Karpas-422 (cell line): Measurements from ENCODE around the gene SYNJ1. TPM values are rescaled to one million over a fixed set of nuclear protein-coding genes. Genes with fewer than 3 reads are reported as not detected.
A peak's percentile ranks its signal among the peaks of the same experiment; 100 is the strongest.

ENCODE experiments used
- DNase-seq: peaks from one replicate; pipeline ENCODE4 v3.0.0-alpha.2; 2015
- H2AFZ ChIP-seq: fragments of 200-600 bp; sonication (generic); 2 replicates; pipeline ENCODE4 v1.6.1; 2014; ENCODE audit warnings: antibody characterized with exemption, low read length, mixed read lengths
- H3K27ac ChIP-seq: fragments of 200-600 bp; sonication (generic); 2 replicates; pipeline ENCODE4 v1.5.1; 2014; ENCODE audit warnings: mild to moderate bottlenecking, low read length, moderate library complexity
- H3K27me3 ChIP-seq: fragments of 200-600 bp; sonication (generic); 2 replicates; pipeline ENCODE4 v1.6.1; 2014; ENCODE audit warnings: low read length, mixed read lengths
- H3K36me3 ChIP-seq: fragments of 200-600 bp; sonication (generic); 2 replicates; pipeline ENCODE4 v1.6.1; 2014; ENCODE audit warnings: low read length, mixed read lengths; ENCODE audit not compliant: insufficient read depth
- H3K4me1 ChIP-seq: fragments of 200-600 bp; sonication (generic); 2 replicates; pipeline ENCODE4 v1.6.1; 2014; ENCODE audit warnings: mild to moderate bottlenecking, low read length, mixed read lengths
- H3K4me2 ChIP-seq: fragments of 200-600 bp; sonication (generic); 2 replicates; pipeline ENCODE4 v1.6.1; 2014; ENCODE audit warnings: low read length, low read depth, mild to moderate bottlenecking; ENCODE audit not compliant: poor library complexity, severe bottlenecking
- H3K4me3 ChIP-seq: fragments of 200-600 bp; sonication (generic); 2 replicates; pipeline ENCODE4 v1.5.1; 2014; ENCODE audit warnings: mild to moderate bottlenecking, antibody characterized with exemption, low read length, mixed read lengths
- H3K79me2 ChIP-seq: fragments of 200-600 bp; sonication (generic); 2 replicates; pipeline ENCODE4 v1.6.1; 2014; ENCODE audit warnings: mild to moderate bottlenecking, low read length, mixed read lengths
- H3K9ac ChIP-seq: fragments of 200-600 bp; sonication (generic); 2 replicates; pipeline ENCODE4 v1.6.0; 2014; ENCODE audit warnings: low read length
- H3K9me2 ChIP-seq: fragments of 200-600 bp; sonication (generic), shearing (Covaris generic); replicated peaks from 2 replicates; pipeline ENCODE4 v1.6.0; 2014; ENCODE audit warnings: mild to moderate bottlenecking, low read length, moderate library complexity; ENCODE audit not compliant: insufficient read depth
- H3K9me3 ChIP-seq: fragments of 300-700, 200-600 bp; sonication (generic); 2 replicates; pipeline ENCODE4 v1.6.1; 2014; ENCODE audit warnings: low read length, mixed read lengths
- H4K20me1 ChIP-seq: fragments of 200-600 bp; sonication (generic); 2 replicates; pipeline ENCODE4 v1.6.1; 2014; ENCODE audit warnings: mild to moderate bottlenecking, antibody characterized with exemption, low read length, low read depth; ENCODE audit not compliant: insufficient read depth
- total RNA-seq: library from RNA; depleted of rRNA; stranded (reverse); fragments of >200 nt; shearing (Covaris generic); gene quantifications from 2 replicates; pipeline ENCODE4 v1.2.3, GENCODE V29; 2014; ENCODE audit warnings: low replicate concordance

The SYNJ1 gene
- total RNA-seq, 1 experiment from 2014 or later: 6.0 TPM

GRCh38 chr21:32732544-32732943 is 4.7 kb upstream of the SYNJ1 start:
- no peaks in the 10 kb centered on the region for H3K27me3 ChIP-seq
- no peak for DNase-seq
- H3K4me1 ChIP-seq: peaks cover 10% of the 10 kb centered on the region
- no peak overlapping the region for H2AFZ ChIP-seq
- no peak overlapping the region for H3K4me2 ChIP-seq
- H3K9ac ChIP-seq: no peak overlapping the region
- no peaks in the 10 kb centered on the region for H3K79me2 ChIP-seq
- no peak overlapping the region for H3K4me3 ChIP-seq
- peaks cover 42% of the 10 kb centered on the region; the same call in 1 of the 2 replicates for H3K36me3 ChIP-seq
- 0 out of 2 replicates have a peak, but pooled peaks cover 5% of the 10 kb centered on the region for H4K20me1 ChIP-seq
- H3K9me2 ChIP-seq: no peaks in the 10 kb centered on the region
- H3K27ac ChIP-seq: no peak overlapping the region
- H3K9me3 ChIP-seq: no peaks in the 10 kb centered on the region

DNA sequence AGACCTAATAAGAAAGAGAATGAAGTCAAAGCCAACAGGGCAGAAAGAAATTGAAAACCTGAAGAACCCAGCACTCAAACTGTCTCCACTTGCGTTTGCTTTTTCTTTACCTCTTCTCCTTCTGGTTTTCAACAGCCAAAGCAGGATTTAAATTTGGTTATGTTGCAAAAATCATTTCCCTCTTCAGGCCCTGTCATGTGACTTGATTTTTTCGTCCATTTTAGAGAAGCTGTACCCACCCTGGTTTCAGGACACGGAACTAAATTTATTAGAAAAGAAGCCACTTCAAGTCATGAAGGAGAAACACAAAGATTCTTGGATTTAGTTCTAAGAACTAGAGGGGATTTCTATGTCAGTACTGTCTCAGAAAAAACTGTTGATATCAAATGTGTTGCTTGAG is 1.0 kb upstream of the SYNJ1 start:
- peaks cover 10% of the 10 kb centered on the region; the same call in 1 of the 2 replicates for H3K36me3 ChIP-seq
- DNase-seq: no peak
- no peak overlapping the region for H3K27ac ChIP-seq
- peaks cover 20% of the 10 kb centered on the region for H3K4me1 ChIP-seq
- no peak overlapping the region for H3K9ac ChIP-seq
- 0 out of 2 replicates have a peak overlapping the region, but pooled peaks have one; percentile 95 for H2AFZ ChIP-seq
- H3K79me2 ChIP-seq: no peaks in the 10 kb centered on the region
- H4K20me1 ChIP-seq: 0 out of 2 replicates have a peak, but pooled peaks cover 2% of the 10 kb centered on the region
- peak overlapping the region; percentile 95 for H3K4me2 ChIP-seq
- peak overlapping the region; percentile 95 for H3K4me3 ChIP-seq
- no peaks in the 10 kb centered on the region for H3K9me2 ChIP-seq
- no peaks in the 10 kb centered on the region for H3K27me3 ChIP-seq
- H3K9me3 ChIP-seq: no peaks in the 10 kb centered on the region

DNA sequence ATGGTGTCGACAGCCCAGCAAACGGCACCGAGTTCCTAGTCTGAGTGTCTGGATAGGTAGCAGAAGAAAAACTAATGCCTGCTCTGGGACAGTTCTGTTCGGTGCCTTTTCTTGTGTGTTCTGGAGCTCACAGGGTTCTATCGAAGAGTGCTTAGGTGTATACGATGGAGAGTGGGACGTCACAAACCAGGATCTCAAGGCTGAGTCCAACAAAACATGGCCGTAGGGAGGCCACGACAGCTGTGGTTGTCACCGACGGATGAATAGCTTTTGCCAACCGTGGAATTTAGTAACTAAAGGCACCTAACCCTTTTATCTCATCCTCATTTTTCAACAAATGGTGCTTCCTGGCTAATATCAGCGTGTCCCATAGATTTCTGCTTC is 635 bp upstream of the SYNJ1 start:
- Histone ChIP-seq H3K27me3 (no peaks in the 10 kb centered on the region), H2AFZ (peak overlapping the region; percentile 95; the same call in 1 of the 2 replicates), H3K4me3 (peak overlapping the region; percentile 95), H3K9me2 (no peaks in the 10 kb centered on the region), H4K20me1 (0 out of 2 replicates have a peak, but pooled peaks cover 2% of the 10 kb centered on the region), H3K4me1 (peaks cover 20% of the 10 kb centered on the region), H3K9me3 (no peaks in the 10 kb centered on the region), H3K79me2 (no peaks in the 10 kb centered on the region), H3K9ac (peak overlapping the region; percentile 82), H3K36me3 (peaks cover 6% of the 10 kb centered on the region; the same call in 1 of the 2 replicates), H3K4me2 (peak overlapping the region; percentile 95), H3K27ac (no peak overlapping the region)
- DNase-seq: no peak

GRCh38 chr21:32726839-32727686 is 750 bp downstream of the SYNJ1 start:
- Histone ChIP-seq H3K27ac (no peak overlapping the region), H3K4me3 (peak overlapping the region; percentile 95), H4K20me1 (0 out of 2 replicates have a peak, but pooled peaks cover 2% of the 10 kb centered on the region), H3K9ac (peak overlapping the region; percentile 82), H2AFZ (peak overlapping the region; percentile 95), H3K79me2 (no peaks in the 10 kb centered on the region), H3K36me3 (no peaks in the 10 kb centered on the region), H3K27me3 (no peaks in the 10 kb centered on the region), H3K9me3 (no peaks in the 10 kb centered on the region), H3K9me2 (no peaks in the 10 kb centered on the region), H3K4me2 (peak overlapping the region; percentile 95), H3K4me1 (peaks cover 20% of the 10 kb centered on the region)
- peak; percentile 45 for DNase-seq

- no peak for DNase-seq
- H2AFZ ChIP-seq: no peak overlapping the region
- no peaks in the 10 kb centered on the region for H3K4me1 ChIP-seq
- H3K27ac ChIP-seq: no peak overlapping the region
- no peaks in the 10 kb centered on the region for H3K27me3 ChIP-seq
- no peaks in the 10 kb centered on the region for H3K79me2 ChIP-seq
- no peaks in the 10 kb centered on the region for H3K36me3 ChIP-seq
- H4K20me1 ChIP-seq: peaks cover 28% of the 10 kb centered on the region
- no peaks in the 10 kb centered on the region for H3K9me2 ChIP-seq
- H3K4me3 ChIP-seq: no peak overlapping the region
- no peak overlapping the region for H3K4me2 ChIP-seq
- H3K9me3 ChIP-seq: no peaks in the 10 kb centered on the region
- no peak overlapping the region for H3K9ac ChIP-seq
These were observed 8.7 kb downstream of the SYNJ1 start for GRCh38 chr21:32719085-32719484.

- Histone ChIP-seq H3K27me3 (no peaks in the 10 kb centered on the region), H3K4me1 (peaks cover under 1% of the 10 kb centered on the region), H3K9ac (no peak overlapping the region), H3K4me3 (no peak overlapping the region), H3K27ac (no peak overlapping the region), H3K9me3 (no peaks in the 10 kb centered on the region), H4K20me1 (peaks cover 30% of the 10 kb centered on the region), H3K79me2 (no peaks in the 10 kb centered on the region), H3K36me3 (no peaks in the 10 kb centered on the region), H3K9me2 (no peaks in the 10 kb centered on the region), H3K4me2 (no peak overlapping the region), H2AFZ (no peak overlapping the region)
- peak; percentile 6 for DNase-seq
These were observed 9.9 kb downstream of the SYNJ1 start for GRCh38 chr21:32717851-32718316.

DNA sequence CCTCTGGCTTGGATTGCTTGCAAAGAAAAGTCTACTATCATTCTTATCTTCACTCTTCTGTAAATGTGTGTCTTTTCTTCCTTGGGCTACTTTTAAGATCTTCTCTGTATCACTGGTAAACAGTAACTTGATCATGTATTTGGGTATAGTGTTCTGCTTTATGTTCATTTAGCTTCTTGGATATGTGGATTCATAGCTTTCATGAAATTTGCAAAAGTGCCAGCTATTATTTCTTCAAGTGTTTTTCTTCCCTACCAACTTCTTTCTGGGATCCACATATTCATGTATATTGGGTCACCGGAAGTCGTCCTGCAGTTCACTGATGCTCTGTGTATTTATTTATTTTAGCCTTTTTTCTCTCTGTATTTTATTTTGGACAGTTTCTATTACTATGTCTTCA is 11.3 kb downstream of the SYNJ1 start:
- Histone ChIP-seq H3K27ac (no peak overlapping the region), H3K27me3 (no peaks in the 10 kb centered on the region), H3K36me3 (no peaks in the 10 kb centered on the region), H3K79me2 (no peaks in the 10 kb centered on the region), H2AFZ (no peak overlapping the region), H3K4me1 (peaks cover 14% of the 10 kb centered on the region), H3K4me3 (no peak overlapping the region), H3K9ac (no peak overlapping the region), H3K9me2 (no peaks in the 10 kb centered on the region), H3K4me2 (no peak overlapping the region), H3K9me3 (no peaks in the 10 kb centered on the region), H4K20me1 (peaks cover 41% of the 10 kb centered on the region)
- DNase-seq: no peak

DNA sequence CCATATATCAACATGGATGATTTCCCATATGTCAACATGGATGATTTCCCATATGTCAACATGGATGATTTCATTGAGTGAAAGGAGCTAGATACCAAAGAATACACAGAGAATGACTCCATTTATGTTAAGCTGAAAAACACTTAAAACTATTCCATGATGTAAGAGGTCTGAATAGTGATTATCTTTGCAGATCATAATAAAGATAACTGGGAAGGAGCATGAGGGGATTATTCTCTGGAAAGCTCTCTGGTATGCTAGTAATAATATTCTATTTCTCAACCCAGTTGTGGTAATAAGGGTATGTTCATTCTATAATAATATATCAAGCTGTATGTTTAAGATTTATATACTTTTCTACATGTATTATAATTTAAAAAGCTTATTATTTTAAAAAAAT is 14.1 kb downstream of the SYNJ1 start:
- no peaks in the 10 kb centered on the region for H3K36me3 ChIP-seq
- no peaks in the 10 kb centered on the region for H3K9me2 ChIP-seq
- peak; percentile 31 for DNase-seq
- no peaks in the 10 kb centered on the region for H3K27me3 ChIP-seq
- peaks cover 48% of the 10 kb centered on the region for H4K20me1 ChIP-seq
- no peaks in the 10 kb centered on the region for H3K9me3 ChIP-seq
- H3K9ac ChIP-seq: no peak overlapping the region
- peaks cover 15% of the 10 kb centered on the region for H3K4me1 ChIP-seq
- H2AFZ ChIP-seq: no peak overlapping the region
- no peak overlapping the region for H3K4me2 ChIP-seq
- H3K4me3 ChIP-seq: no peak overlapping the region
- H3K27ac ChIP-seq: no peak overlapping the region
- H3K79me2 ChIP-seq: no peaks in the 10 kb centered on the region
